Smooth muscle cell (in vitro differentiated cells): ENCODE measurements around the gene CCNB1IP1. TPM values are rescaled to one million over a fixed set of nuclear protein-coding genes. Genes with fewer than 3 reads are reported as not detected.
"Not testable (repeated sequence)": the region's sequence is repeated elsewhere in the genome, so short reads cannot be mapped to it uniquely, and the experiment has no call there.

Experiments
- DNase-seq: peaks from one replicate; lab custom pipeline; 2025; ENCODE audit not compliant: unreplicated experiment; lab: John Stamatoyannopoulos, UW
- H2AFZ ChIP-seq: fragments of 200-600 bp; sonication (generic); 2 replicates; pipeline ENCODE4 v1.6.0; 2016; ENCODE audit warnings: antibody characterized with exemption, low read depth, mild to moderate bottlenecking
- H3F3A ChIP-seq: fragments of 200-600 bp; sonication (generic); 2 replicates; pipeline ENCODE4 v1.6.0; 2017; ENCODE audit warnings: antibody characterized with exemption, low read depth
- H3K27ac ChIP-seq: fragments of 200-600 bp; sonication (generic); 2 replicates; pipeline ENCODE4 v1.5.1; 2016; ENCODE audit warnings: low read depth, mild to moderate bottlenecking
- H3K27me3 ChIP-seq: fragments of 200-600 bp; sonication (generic); 2 replicates; pipeline ENCODE4 v1.6.1; 2016; ENCODE audit warnings: low read depth, mild to moderate bottlenecking
- H3K36me3 ChIP-seq: fragments of 200-600 bp; sonication (generic); 2 replicates; pipeline ENCODE4 v1.5.1; 2016; ENCODE audit warnings: low read depth
- H3K4me1 ChIP-seq: fragments of 200-600 bp; sonication (generic); 2 replicates; pipeline ENCODE4 v1.5.1; 2016; ENCODE audit warnings: low read depth
- H3K4me2 ChIP-seq: fragments of 200-600 bp; sonication (generic); 2 replicates; pipeline ENCODE4 v1.6.0; 2016; ENCODE audit warnings: mild to moderate bottlenecking
- H3K4me3 ChIP-seq: fragments of 200-600 bp; sonication (generic); 2 replicates; pipeline ENCODE4 v1.5.1; 2016; ENCODE audit warnings: mild to moderate bottlenecking
- H3K79me2 ChIP-seq: fragments of 200-600 bp; sonication (generic); 2 replicates; pipeline ENCODE4 v1.6.0; 2016; ENCODE audit warnings: low read depth, mild to moderate bottlenecking
- H3K9ac ChIP-seq: fragments of 200-600 bp; sonication (generic); 2 replicates; pipeline ENCODE4 v1.6.0; 2016; ENCODE audit warnings: low read depth
- H3K9me3 ChIP-seq: fragments of 200-600 bp; sonication (generic); replicated peaks from 2 replicates; pipeline ENCODE4 v1.5.1; 2016; ENCODE audit warnings: low read depth
- H4K20me1 ChIP-seq: fragments of 200-600 bp; sonication (generic); 2 replicates; pipeline ENCODE4 v1.6.0; 2016; ENCODE audit warnings: low read depth
- CTCF ChIP-seq: fragments of 200-600 bp; sonication (generic); IDR thresholded peaks from 2 replicates; pipeline ENCODE4 v1.5.1; 2017; ENCODE audit warnings: borderline replicate concordance, mild to moderate bottlenecking, antibody characterized with exemption; ENCODE audit not compliant: insufficient read depth, poor library complexity, severe bottlenecking
- WGBS: methylation state at CpG from one replicate; pipeline ENCODE4 v1.1.7; 2016; ENCODE audit warnings: low lambda C conversion rate; 5-methylcytosine and 5-hydroxymethylcytosine counted together
- polyA plus RNA-seq: library from polyadenylated mRNA; unstranded; fragments of >200 nt; fragmentation: Nextera tagmentation; extraction: Ambion mirVana; gene quantifications from 2 replicates; pipeline ENCODE4 v1.2.1, GENCODE V29; 2016
- total RNA-seq: library from RNA; depleted of rRNA; stranded (reverse); fragments of >200 nt; gene quantifications from 2 replicates; pipeline ENCODE4 v1.2.3, GENCODE V29; 2014

The CCNB1IP1 gene
- total and polyA plus RNA-seq, 2 experiments from 2014 or later = 16.3 to 70.4 TPM

GRCh38 chr14:20341646-20342045, 8.6 kb upstream of the CCNB1IP1 start:
- H3K9me3 ChIP-seq = no peaks in the 10 kb centered on the region
- peak overlapping the region; percentile 87 for H3K27ac ChIP-seq
- peaks cover 12% of the 10 kb centered on the region for H3K79me2 ChIP-seq
- WGBS = 71% methylated on average over 2 of the region's 2 CpGs
- H3K27me3 ChIP-seq = no peaks in the 10 kb centered on the region
- peaks cover 12% of the 10 kb centered on the region for H3K4me1 ChIP-seq
- H3F3A ChIP-seq = peaks cover 10% of the 10 kb centered on the region
- no peaks in the 10 kb centered on the region for H4K20me1 ChIP-seq
- TF ChIP-seq CTCF = no peak
- H3K4me2 ChIP-seq = peak overlapping the region; percentile 88
- no peak for DNase-seq
- peak overlapping the region; percentile 95 for H2AFZ ChIP-seq
- peak overlapping the region; percentile 86 for H3K4me3 ChIP-seq
- H3K9ac ChIP-seq = peak overlapping the region; percentile 82
- H3K36me3 ChIP-seq = no peaks in the 10 kb centered on the region

- not testable (repeated sequence) for DNase-seq, H3K4me3 ChIP-seq, H3K36me3 ChIP-seq, H3K27ac ChIP-seq, H3K9ac ChIP-seq, H3K9me3 ChIP-seq, H4K20me1 ChIP-seq, H3K4me2 ChIP-seq, H3K27me3 ChIP-seq, H3F3A ChIP-seq, H2AFZ ChIP-seq
- Histone ChIP-seq H3K4me1 (peaks cover 12% of the 10 kb centered on the region), H3K79me2 (peaks cover 12% of the 10 kb centered on the region)
- 94% methylated on average over 4 of the region's 4 CpGs for WGBS
These were observed 8.0 kb upstream of the CCNB1IP1 start for GRCh38 chr14:20341032-20341431.

- Histone ChIP-seq H2AFZ (no peak overlapping the region), H4K20me1 (peaks cover 14% of the 10 kb centered on the region), H3F3A (no peaks in the 10 kb centered on the region), H3K9ac (peak overlapping the region; percentile 34), H3K27me3 (no peaks in the 10 kb centered on the region), H3K4me1 (peaks cover 6% of the 10 kb centered on the region), H3K9me3 (no peaks in the 10 kb centered on the region), H3K27ac (peak overlapping the region; percentile 77), H3K4me3 (no peak overlapping the region), H3K79me2 (peaks cover 36% of the 10 kb centered on the region), H3K4me2 (no peak overlapping the region), H3K36me3 (no peaks in the 10 kb centered on the region)
- 76% methylated on average over 7 of the region's 7 CpGs for WGBS
- TF ChIP-seq CTCF = no peak
- no peak for DNase-seq
These were observed 938 bp upstream of the CCNB1IP1 start for GRCh38 chr14:20334017-20334416.

GRCh38 chr14:20333494-20333841, 389 bp upstream of the CCNB1IP1 start:
- no peaks in the 10 kb centered on the region for H3K36me3 ChIP-seq
- H4K20me1 ChIP-seq = peaks cover 17% of the 10 kb centered on the region
- peak overlapping the region; percentile 34 for H3K9ac ChIP-seq
- H3K27me3 ChIP-seq = no peaks in the 10 kb centered on the region
- WGBS = 28% methylated on average over 3 of the region's 3 CpGs
- H3K27ac ChIP-seq = peak overlapping the region; percentile 77
- H3K4me2 ChIP-seq = peak overlapping the region; percentile 92
- no peaks in the 10 kb centered on the region for H3F3A ChIP-seq
- H3K4me1 ChIP-seq = peaks cover 6% of the 10 kb centered on the region
- no peak for TF ChIP-seq CTCF
- H3K9me3 ChIP-seq = no peaks in the 10 kb centered on the region
- H3K79me2 ChIP-seq = peaks cover 42% of the 10 kb centered on the region
- H2AFZ ChIP-seq = peak overlapping the region; percentile 2
- H3K4me3 ChIP-seq = peak overlapping the region; percentile 73
- no peak for DNase-seq
